Endothelial cell of umbilical vein (primary cell): ENCODE measurements around the gene LARP6.

Experiments
- CTCF ChIP-seq, 2 donors: IDR thresholded peaks; 1 replicate in 1 of 2; 2 replicates in 1 of 2; pipeline ENCODE4 v1.5.1; 2011; ENCODE audit warnings: low read length in 2 of 2, mild to moderate bottlenecking in 2 of 2, moderate library complexity in 2 of 2, control low read depth in 1 of 2, inconsistent platforms in 1 of 2, low read depth in 1 of 2; ENCODE audit not compliant: insufficient read depth in 1 of 2; ENCODE audit errors: extremely low read depth in 1 of 2
- POLR2AphosphoS5 ChIP-seq: IDR thresholded peaks from 2 replicates; pipeline ENCODE4 v1.6.1; 2012; ENCODE audit warnings: low read depth, mild to moderate bottlenecking, control low read depth, low read length, moderate library complexity; ENCODE audit not compliant: insufficient read depth

DNA sequence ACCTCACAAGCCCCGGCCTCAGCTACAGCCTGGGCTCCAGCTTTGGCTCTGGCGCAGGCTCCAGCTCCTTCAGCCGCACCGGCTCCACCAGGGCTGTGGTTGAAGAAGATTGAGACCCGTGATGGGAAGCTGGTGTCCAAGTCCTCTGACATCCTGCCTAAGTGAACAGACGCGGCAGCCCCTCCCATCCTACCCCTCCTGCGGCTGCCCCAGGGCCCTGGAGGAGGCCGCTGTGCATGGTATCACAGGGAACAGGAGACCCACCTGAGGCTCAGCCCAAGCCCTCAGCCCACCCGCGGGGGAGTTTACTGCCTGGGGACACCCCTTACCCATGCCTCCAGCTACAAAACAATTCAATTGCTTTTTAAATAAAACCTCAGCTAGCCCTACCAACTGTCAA is 6.0 kb upstream of the LARP6 start:
- TF ChIP-seq POLR2AphosphoS5 (no peak), CTCF (IDR thresholded peaks at IDR 0.05; ENCODE audit: extremely low read depth in 1 of 2, insufficient read depth in 1 of 2, low read depth in 1 of 2, low read length in 2 of 2) (no peak)
